H7 (cell line): ENCODE results near the gene ASH1L. TPM values are rescaled to one million over a fixed set of nuclear protein-coding genes. Genes with fewer than 3 reads are reported as not detected.
"Not testable (repeated sequence)": the region's sequence is repeated elsewhere in the genome, so short reads cannot be mapped to it uniquely, and the experiment has no call there.

ENCODE experiments used
- DNase-seq: peaks from one replicate; pipeline ENCODE4 v3.0.0; 2012
- H3K27me3 ChIP-seq: 2 replicates; pipeline ENCODE4 v1.6.0; 2011; ENCODE audit warnings: mild to moderate bottlenecking, low read length; ENCODE audit not compliant: control insufficient read depth, insufficient read depth
- H3K36me3 ChIP-seq: replicated peaks from 2 replicates; pipeline ENCODE4 v1.5.1; 2011; ENCODE audit warnings: low read length; ENCODE audit not compliant: control insufficient read depth, insufficient read depth
- H3K4me3 ChIP-seq: 2 replicates; pipeline ENCODE4 v1.5.1; 2011; ENCODE audit warnings: low read depth, mild to moderate bottlenecking, control low read depth, low read length, moderate library complexity; ENCODE audit not compliant: insufficient read depth
- total RNA-seq: library from RNA; depleted of rRNA; stranded (reverse); fragments of >200 nt; shearing (Covaris generic); gene quantifications from 2 replicates; pipeline ENCODE4 v1.2.3, GENCODE V29; 2014

ASH1L gene
- total RNA-seq, 1 experiment from 2014 or later, result 12.0 TPM

- no peaks in the 10 kb centered on the region for H3K27me3 ChIP-seq
- H3K4me3 ChIP-seq, result no peak overlapping the region
- no peak for DNase-seq
- H3K36me3 ChIP-seq, result peaks cover 2% of the 10 kb centered on the region
Measured at GRCh38 chr1:155396874-155397476, 165.6 kb downstream of the ASH1L start.

GRCh38 chr1:155392898-155393411 is 169.6 kb downstream of the ASH1L start:
- Histone ChIP-seq H3K36me3 (peaks cover 2% of the 10 kb centered on the region), H3K4me3 (no peak overlapping the region), H3K27me3 (no peaks in the 10 kb centered on the region)
- DNase-seq, result no peak

GRCh38 chr1:155389826-155390225 is 172.8 kb downstream of the ASH1L start:
- Histone ChIP-seq H3K4me3 (no peak overlapping the region), H3K36me3 (peaks cover 1% of the 10 kb centered on the region), H3K27me3 (no peaks in the 10 kb centered on the region)
- DNase-seq, result no peak

GRCh38 chr1:155385836-155386235 is 176.8 kb downstream of the ASH1L start:
- H3K36me3 ChIP-seq, DNase-seq, H3K4me3 ChIP-seq, H3K27me3 ChIP-seq: not testable (repeated sequence)

- Histone ChIP-seq H3K27me3 (no peaks in the 10 kb centered on the region), H3K36me3 (no peaks in the 10 kb centered on the region; the same call in 1 of the 2 replicates), H3K4me3 (no peak overlapping the region)
- no peak for DNase-seq
Measured at GRCh38 chr1:155383406-155383805, 179.2 kb downstream of the ASH1L start.

- Histone ChIP-seq H3K36me3 (no peaks in the 10 kb centered on the region; the same call in 1 of the 2 replicates), H3K27me3 (no peaks in the 10 kb centered on the region)
- DNase-seq, result peak; percentile 40
Measured at GRCh38 chr1:155379631-155380090, 182.9 kb downstream of the ASH1L start.

GRCh38 chr1:155379180-155379579 is 183.4 kb downstream of the ASH1L start:
- Histone ChIP-seq H3K4me3 (no peak overlapping the region), H3K27me3 (no peaks in the 10 kb centered on the region), H3K36me3 (no peaks in the 10 kb centered on the region; the same call in 1 of the 2 replicates)
- DNase-seq, result no peak

More at GRCh38 chr1:155379631-155380090, 182.9 kb downstream of the ASH1L start:
- no peak overlapping the region for H3K4me3 ChIP-seq

- DNase-seq, result no peak
- H3K4me3 ChIP-seq, result no peak overlapping the region
- peaks cover 3% of the 10 kb centered on the region for H3K36me3 ChIP-seq
- no peaks in the 10 kb centered on the region for H3K27me3 ChIP-seq
Measured at GRCh38 chr1:155360051-155360450, 202.6 kb downstream of the ASH1L start.

GRCh38 chr1:155352631-155353030 is 210.0 kb downstream of the ASH1L start:
- H3K4me3 ChIP-seq, result no peak overlapping the region
- no peak for DNase-seq
- no peaks in the 10 kb centered on the region for H3K27me3 ChIP-seq
- H3K36me3 ChIP-seq, result peaks cover 3% of the 10 kb centered on the region

- no peak overlapping the region for H3K4me3 ChIP-seq
- no peak for DNase-seq
- no peaks in the 10 kb centered on the region for H3K27me3 ChIP-seq
- peaks cover 27% of the 10 kb centered on the region for H3K36me3 ChIP-seq
Measured at GRCh38 chr1:155342842-155343241, 219.8 kb downstream of the ASH1L start.

- H3K36me3 ChIP-seq, result peaks cover 23% of the 10 kb centered on the region
- no peaks in the 10 kb centered on the region for H3K27me3 ChIP-seq
- DNase-seq, result no peak
- no peak overlapping the region for H3K4me3 ChIP-seq
Measured at GRCh38 chr1:155339515-155340097, 223.0 kb downstream of the ASH1L start.

GRCh38 chr1:155334962-155335361 is 227.6 kb downstream of the ASH1L start:
- Histone ChIP-seq H3K27me3 (no peaks in the 10 kb centered on the region), H3K4me3 (no peak overlapping the region), H3K36me3 (peaks cover 13% of the 10 kb centered on the region)
- DNase-seq, result no peak

- DNase-seq, result no peak
- Histone ChIP-seq H3K4me3 (no peak overlapping the region), H3K36me3 (peaks cover 10% of the 10 kb centered on the region), H3K27me3 (no peaks in the 10 kb centered on the region)
Measured at GRCh38 chr1:155329980-155330598, 232.5 kb downstream of the ASH1L start.

GRCh38 chr1:155328856-155329255 is 233.7 kb downstream of the ASH1L start:
- DNase-seq, H3K4me3 ChIP-seq, H3K36me3 ChIP-seq, H3K27me3 ChIP-seq: not testable (repeated sequence)

- Histone ChIP-seq H3K4me3 (no peak overlapping the region), H3K27me3 (no peaks in the 10 kb centered on the region), H3K36me3 (peaks cover 9% of the 10 kb centered on the region)
- DNase-seq, result no peak
Measured at GRCh38 chr1:155327981-155328380, 234.6 kb downstream of the ASH1L start.
